CD4-positive, alpha-beta T cell treated with Interleukin-10 for 1 hour (primary cell): ENCODE data around the gene ODAD3.
"Not testable (repeated sequence)": the region's sequence is repeated elsewhere in the genome, so short reads cannot be mapped to it uniquely, and the experiment has no call there.

ENCODE experiments used
- DNase-seq: peaks from one replicate; pipeline ENCODE4 v3.0.0-alpha.2; 2020

The ODAD3 gene

DNA sequence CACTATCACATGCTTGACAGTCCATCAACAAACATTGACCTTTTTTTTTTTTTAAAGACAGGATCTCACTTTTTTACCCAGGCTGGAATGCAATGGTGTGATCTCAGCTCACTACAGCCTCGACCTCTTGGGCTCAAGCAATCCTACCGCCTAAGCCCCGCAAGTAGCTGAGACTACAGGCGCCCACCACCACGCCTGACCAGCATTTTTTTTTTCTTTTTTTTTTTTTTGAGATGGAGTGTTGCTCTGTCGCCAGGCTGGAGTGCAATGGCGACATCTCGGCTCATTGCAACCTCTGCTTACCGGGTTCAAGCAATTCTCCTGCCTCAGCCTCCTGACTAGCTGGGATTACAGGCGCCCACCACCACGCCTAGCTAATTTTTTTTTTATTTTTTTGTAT lies 24.0 kb upstream of the ODAD3 start:
- DNase-seq, result not testable (repeated sequence)

DNA sequence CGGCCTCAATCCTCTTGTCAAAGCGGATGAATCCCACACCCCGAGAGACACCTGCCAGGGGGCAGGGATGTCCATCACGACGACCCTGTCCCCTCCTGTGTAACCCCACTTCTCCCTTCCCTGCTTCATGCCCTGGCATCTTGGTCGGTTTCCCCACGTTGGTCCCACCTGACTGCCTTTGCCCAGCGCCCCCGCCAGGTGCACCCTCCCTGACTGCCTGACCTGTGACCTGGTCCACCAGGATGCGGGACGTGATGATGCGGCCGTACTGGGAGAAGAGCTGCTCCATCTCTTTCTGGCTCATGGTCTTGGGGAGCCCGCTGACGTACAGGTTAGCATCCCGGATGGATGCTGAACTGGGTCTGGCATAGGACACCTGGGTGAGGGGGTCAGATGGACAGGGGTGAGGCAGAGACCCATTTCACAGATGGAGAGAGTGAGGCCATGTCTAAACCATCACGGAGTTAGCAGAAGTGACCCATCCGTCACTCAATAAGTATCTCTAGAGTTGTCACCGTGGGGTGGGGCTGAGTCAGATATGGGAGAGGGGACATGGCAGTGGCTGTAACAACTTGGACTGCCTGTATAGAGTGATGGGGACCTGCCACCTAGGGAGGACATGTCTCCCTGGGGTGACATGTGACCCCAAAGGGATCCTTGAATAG lies 23.4 kb upstream of the ODAD3 start:
- DNase-seq, result no peak

DNA sequence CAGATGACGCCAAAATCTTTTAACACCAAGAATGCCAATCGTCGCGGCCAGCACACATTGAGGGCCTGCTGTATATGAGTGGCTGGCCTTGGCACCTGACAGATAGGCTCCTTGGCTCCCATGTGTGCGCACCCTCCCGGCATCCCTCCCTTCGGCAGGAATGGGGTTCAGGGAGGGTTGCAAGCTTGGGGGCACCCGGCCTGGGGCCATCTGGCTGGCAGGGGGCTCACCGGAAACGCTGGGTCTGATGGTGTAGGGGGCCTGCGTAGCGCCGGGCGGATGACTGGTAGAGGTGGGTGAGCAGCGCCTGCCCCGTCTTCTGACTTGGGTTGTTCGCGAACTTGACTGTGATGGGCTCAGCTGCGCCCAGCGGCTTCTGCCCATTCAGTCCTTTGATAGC lies 22.9 kb upstream of the ODAD3 start:
- DNase-seq, result no peak

DNA sequence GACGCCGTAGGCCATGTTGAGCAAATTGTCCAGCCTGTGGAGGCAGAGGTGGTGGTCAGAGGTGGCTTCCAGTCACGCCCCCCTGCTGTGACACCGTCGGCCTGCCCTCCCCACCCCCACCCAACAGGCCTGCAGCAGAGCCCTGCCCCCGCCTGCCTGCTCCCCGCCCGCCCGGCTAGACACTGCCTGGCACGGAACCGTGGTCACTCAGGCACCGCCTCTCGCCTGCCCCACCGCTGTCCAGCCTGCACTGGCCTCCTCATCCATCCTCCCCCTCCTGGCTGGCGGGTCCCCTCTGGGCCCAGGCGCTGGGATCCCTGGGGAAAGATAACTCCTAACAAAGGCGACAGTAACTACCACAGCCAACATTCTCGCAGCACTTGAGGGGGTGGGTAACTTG lies 22.2 kb upstream of the ODAD3 start:
- no peak for DNase-seq

DNA sequence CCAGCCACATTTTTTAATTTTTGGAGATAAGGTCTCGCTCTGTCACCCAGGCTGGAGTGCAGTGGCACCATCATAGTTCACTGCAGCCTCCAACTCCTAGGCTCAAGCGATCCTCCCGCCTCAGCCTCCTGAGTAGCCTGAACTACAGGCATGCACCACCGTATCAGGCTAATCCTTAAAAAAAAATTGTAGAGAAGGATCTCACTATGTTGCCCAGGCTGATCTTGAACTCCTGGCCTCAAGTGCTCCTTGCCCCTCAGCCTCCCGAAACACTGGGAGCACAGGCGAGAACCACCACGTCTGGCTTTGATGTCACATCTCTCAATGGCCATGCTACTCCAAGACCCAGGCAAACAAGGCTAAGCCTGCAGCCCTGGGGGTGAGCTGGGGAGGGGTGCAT lies 21.7 kb upstream of the ODAD3 start:
- DNase-seq, result no peak

DNA sequence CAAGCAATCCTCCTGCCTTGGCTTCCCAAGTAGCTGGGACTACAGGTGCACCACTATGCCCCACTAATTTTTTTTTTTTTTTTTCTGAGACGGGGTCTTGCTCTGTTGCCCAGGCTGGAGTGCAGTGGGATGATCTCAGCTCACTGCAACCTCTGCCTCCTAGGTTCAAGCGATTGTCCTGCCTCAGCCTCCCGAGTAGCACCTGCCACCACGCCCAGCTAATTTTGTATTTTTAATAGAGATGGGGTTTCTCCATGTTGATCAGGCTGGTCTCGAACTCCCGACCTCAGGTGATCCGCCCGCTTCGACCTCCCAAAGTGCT lies 20.3 kb upstream of the ODAD3 start:
- DNase-seq, result not testable (repeated sequence)

DNA sequence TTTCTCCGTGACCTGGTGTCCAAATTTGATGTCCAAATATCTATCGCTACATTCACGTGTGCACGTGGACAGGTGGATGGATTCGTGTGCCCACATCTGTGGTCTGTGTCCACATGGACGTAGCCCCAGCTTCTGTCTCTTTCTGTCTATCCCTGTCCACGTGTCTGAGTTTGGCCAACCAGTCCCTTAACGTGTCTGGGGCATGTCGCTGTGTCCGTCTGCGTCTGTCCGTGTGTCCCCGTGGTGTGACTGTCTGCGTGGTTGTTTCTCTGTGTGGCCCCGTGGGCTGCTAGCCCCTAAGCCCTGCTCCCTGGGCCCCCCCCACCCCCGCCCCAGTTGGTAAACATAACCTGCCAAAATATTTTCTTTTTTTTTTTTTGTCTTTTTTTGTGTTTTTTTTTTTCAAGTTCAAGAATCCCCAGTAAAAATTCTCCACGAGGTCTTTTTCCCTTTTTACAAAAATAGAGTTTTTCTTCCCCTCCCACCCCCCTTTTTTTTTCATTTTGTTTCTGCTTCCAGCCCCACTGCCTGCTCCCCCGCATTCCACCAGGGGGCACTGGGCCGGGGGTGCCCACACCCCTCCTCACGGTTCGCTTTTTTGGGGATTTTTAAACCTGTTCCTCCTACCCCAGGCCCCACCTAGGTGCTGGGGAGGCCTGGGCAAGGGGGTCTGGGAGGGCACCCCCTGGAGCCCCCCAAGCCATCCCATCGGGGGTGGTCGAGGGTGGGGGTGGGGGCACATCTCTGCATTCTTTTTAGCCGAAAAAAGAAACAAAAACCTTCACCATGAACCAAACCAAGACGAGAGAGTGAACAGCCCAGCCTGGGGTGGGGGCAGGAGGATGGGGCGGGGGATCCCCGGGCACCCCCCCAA lies 18.8 kb upstream of the ODAD3 start:
- DNase-seq, result no peak

DNA sequence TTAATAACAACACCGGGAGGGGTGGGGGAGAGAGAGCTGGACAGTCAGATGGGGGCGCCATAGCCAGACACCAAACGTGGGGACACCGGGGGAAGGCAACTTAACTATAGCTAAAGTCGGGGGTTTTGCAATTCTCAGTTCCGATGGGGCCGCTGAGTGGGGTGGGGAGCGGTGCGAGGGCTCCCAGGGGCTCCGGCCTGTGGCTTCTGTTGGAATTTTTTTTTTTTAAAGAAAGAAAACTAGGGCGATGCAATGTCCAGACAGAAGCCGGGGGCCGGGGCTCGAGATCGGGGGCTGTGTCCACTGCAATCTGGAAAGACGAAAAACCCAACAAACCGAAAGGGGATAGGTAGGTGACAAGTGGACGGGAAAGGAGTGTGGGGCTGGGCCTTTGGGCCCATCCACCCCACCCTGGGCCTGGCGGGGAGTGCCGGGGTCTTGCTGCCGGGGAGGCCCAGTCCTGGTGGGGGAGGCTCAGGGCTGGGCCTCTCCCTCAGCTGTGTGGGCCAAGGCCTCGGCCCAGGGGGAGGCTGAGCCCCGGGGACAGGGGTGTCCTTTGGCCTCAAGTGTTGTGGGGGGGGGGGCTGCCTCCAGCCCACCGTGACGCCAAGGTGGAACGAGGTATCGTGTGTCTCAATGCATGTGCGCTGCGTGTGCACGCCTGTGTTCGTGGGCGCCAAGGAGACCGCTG lies 17.8 kb upstream of the ODAD3 start:
- DNase-seq, result no peak

DNA sequence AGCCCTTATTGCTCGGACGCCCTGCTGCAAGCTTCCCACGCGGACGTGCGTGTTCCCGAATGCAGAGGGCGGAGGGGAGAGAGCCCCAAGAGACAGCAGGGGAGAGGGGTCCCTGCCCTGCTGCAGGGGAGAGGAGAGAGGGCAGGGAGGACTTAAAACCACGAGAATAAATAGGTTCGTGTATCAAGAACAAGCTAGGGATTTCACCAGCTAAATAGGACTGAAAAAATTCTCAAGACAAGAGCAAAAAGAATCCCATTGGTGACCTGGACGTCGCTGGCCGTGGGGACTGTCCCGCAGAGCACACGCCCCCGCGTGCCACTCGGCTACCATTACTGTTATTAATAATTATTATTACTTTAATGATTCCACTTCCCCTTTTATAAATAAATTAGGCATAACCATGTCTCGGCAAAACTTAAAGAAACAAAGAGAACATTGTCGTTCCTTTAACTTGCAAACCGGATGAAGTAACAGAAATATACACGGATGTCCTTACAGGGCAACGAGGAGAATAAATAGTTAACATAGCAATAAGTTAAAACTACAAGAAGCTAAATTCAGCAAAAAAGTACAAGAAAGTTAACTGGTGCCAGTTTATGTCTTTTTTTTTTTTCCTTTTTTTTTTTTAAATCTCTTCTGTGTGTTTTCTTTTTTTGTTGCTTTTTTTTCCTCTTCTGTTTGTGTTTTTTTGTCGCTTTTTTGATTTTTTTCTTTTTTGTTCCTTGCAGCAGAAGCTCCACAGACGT lies 17.1 kb upstream of the ODAD3 start:
- DNase-seq, result no peak

DNA sequence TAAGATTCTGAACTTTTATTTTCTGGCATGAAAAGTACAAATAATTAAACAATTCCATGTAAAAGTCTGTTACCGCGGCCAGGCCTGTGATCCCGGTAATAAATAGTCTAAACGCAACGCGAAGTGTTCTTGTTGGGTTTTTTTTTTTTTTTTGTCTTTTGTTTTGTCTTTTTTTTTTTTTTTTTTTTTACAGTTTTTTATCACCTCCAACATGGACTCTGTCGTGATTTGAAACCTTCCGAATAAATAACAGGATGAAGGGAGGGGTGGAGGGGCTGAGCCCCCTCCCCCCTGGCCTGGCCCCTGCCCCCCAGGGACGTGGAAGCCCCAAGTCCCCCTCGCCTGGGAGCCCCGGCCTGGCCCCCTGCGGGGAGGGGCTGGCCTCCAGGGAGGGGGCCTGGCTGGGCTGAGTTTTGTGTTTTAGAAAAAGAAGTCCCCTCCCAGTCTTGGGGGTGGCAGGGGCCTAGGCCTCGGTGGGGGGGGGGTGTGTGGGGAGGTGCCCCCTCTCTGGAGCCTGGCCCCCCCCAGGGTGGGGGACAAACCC lies 16.5 kb upstream of the ODAD3 start:
- no peak for DNase-seq

DNA sequence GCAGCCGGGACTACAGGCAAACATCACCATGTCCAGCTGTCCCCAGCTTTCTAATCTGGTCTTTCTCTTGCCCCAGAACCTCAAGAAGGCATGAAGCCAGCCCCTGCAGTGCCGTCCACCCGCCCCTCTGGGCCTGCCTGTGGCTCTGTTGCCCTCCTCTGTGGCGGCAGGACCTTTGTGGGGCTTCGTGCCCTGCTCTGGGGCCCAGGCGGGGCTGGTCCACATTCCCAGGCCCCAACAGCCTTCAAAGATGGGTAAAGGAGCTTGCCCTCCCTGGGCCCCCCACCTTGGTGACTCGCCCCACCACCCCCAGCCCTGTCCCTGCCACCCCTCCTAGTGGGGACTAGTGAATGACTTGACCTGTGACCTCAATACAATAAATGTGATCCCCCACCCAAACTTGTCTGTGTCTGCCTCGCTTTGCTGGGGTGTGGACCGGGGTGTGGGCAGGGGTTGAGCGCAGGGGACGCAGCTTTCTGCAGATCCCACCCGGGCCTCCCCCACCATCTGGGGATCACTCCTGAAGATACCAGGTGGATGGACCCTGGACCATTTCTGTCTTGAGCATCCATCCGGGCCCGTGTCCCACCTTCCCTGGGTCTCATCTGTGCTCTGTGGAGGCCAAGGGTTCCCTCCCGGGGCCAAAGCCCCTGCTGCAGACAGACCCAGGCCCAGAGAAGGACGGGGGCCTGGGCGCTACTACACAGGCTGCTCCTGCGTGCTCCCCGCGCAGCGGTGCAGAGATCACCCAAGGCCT lies 15.8 kb upstream of the ODAD3 start:
- no peak for DNase-seq

DNA sequence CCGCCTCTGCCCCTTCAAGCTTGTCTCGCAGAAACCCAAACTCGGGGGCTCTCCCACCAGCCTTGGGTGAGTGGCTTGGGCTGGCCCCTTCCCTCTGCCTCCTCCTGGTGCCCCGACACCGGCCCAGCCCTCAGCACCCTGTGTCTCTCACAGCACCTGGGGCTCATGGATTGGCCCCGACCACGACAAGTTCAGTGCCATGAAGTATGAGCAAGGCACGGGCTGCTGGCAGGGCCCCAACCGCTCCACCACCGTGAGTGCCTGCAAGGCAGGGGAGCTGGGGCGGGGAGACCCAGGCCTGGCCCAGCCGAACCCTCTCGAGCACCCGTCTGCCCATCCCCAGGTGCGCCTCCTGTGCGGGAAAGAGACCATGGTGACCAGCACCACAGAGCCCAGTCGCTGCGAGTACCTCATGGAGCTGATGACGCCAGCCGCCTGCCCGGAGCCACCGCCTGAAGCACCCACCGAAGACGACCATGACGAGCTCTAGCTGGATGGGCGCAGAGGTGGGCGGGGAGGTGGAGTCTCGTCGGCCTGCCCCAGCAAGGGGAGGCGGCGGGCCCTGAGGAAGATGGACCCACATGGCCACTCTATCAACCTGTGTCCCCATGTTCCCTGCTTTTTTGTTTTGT lies 14.1 kb upstream of the ODAD3 start:
- DNase-seq, result no peak

DNA sequence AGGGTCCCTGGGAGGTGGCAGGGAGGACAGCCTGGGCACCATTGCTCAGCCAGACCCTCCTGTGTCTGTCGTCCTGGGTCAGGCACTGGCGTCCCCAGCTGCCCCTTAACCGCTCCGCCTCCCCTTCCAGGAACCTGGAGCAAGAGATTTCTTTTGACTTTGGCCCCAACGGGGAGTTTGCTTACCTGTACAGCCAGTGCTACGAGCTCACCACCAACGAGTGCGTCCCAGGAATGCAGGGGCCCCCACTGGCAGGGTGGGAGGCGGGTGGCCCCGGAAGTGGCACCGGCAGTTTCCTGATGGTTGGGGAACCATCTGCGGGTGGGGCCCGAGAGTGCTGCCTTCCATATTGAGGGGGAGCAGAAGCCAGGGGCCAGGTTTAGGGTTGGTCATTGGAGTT lies 13.5 kb upstream of the ODAD3 start:
- no peak for DNase-seq

DNA sequence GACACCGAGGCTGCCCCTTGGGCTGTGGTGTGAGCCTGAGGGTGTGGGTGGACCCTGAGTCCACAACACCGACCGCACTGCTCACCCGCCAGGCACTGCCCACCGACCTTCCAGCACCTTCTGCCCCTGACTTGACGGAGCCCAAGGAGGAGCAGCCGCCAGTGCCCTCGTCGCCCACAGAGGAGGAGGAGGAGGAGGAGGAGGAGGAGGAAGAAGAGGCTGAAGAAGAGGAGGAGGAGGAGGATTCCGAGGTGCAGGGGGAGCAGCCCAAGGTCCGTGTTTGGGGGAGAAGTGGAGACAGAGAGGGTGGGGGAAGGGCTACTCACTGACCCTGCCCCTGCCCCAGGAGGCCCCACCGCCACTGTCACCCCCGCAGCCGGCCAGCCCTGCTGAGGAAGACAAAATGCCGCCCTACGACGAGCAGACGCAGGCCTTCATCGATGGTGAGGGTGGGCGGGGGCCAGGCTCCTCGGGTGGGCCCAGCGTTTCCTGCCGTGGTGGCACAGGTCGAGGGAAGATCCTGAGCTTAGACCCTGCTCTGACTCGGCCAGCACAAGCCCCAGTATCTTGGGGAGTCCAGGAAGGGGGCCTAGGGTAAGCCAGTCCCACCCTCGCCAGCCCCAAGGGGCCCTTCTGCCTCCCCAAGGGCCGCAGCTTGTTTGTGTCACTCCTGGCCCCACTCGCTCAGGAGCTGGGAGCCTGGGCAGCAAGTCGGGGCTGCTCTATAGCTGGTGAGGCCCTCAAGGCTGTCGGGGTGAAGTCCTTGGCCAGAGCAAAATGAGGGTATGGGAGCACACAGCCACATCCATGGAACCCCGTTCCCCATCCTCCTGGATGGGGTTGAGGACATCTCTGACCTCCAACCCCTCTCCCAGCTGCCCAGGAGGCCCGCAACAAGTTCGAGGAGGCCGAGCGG lies 12.7 kb upstream of the ODAD3 start:
- DNase-seq, result no peak

DNA sequence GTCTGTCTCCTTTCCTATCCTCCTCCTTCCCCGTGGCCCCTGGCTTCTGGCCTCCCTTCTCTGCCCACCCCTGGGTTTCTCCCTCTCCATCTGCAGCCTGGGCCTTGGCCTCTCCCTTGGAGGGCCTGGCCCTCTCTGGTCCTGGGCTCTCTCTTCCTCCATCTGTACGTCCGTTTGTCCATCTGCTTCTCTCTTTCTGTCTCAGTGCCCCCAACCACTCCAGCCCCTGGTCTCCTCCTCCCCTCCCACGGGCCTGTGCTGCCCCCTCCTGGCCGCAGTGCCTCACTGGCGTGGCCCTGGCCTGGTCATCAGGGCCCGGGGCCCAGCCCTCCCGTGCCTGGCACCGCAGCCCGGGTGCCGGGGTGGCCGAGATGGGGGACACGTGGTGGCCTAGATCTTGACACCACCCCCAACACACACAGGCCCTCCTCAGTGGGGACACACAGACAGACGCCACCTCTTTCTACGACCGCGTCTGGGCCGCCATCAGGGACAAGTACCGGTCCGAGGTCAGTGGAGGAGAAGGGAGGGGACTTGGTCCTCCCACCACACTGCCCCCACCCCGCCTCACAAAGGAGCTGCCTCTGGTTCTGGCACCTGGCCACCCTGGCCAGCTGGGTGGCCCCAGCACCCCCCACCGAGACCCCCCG lies 11.9 kb upstream of the ODAD3 start:
- DNase-seq, result peak; percentile 51

DNA sequence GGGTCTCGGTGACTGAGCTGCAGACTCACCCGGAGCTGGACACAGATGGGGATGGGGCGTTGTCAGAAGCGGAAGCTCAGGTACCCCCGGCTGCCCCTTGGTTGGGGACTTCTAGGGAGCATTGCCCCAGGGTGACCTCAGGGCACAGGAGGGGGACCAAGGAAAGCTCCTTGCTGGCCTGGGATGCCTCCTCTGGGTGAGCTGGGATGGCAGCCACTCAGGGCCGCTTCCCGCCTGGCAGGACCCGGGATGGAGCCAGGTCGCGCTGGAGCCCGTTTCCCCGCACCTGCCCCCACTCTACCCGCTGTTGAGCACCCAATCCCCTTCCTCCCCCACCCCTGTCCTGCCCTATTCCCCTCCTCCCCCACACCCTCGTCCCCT lies 11.3 kb upstream of the ODAD3 start:
- DNase-seq, result no peak

DNA sequence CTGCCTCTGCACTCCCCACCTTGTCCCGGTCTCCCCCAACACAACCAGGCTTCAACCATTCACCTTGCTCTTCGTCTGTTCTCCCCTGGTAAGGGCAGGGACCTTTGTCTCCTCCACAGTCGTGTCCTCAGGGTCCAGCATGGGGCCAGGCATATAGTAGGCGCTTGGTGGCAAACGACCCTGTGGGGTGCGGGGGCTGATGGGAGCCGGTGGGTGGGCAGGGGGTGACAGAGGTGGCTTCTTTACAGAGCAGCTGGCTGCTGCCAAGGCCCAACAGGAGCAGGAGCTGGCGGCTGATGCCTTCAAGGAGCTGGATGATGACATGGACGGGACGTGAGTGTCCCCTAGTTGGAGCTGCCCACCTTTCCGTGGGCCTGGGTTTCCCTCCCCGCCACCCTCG lies 10.2 kb upstream of the ODAD3 start:
- DNase-seq, result no peak

DNA sequence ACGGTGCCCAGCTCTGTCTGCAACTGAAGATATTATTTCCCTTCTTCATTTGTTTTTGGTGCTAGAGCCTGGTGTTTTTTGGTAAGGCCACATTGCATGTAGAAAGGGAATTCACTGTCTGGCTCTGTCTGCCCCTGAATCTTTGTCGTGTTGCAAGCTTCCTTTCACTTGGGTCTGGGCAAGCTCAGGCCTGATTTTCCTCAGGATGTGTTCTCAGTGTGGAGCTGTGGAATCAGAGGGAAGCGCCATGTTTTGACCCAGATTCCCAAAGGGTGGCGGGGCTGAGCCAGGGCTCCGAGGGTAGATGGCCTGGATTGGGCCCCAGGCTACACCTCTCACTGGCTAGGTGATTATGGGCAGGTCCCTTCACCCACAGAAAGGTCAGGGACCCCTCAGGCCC lies 9.1 kb upstream of the ODAD3 start:
- no peak for DNase-seq

DNA sequence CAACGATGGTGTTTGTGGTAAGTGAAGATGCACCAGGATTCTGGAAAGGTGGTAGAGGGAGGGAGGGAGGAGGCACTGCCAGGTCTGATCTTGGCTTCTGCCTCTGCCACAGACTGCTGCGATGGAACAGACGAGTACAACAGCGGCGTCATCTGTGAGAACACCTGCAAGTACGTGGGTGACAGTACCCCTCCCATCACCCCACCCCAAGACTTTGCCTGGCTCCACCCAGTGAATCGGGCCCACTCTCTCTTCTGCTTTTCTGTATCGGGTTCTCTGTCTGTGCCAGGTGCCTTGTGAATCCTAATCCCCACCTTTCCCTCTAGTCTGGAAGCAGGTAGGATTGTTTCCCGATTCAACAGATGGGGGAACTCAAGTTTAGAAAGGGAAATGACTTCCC lies 3.0 kb upstream of the ODAD3 start:
- no peak for DNase-seq

DNA sequence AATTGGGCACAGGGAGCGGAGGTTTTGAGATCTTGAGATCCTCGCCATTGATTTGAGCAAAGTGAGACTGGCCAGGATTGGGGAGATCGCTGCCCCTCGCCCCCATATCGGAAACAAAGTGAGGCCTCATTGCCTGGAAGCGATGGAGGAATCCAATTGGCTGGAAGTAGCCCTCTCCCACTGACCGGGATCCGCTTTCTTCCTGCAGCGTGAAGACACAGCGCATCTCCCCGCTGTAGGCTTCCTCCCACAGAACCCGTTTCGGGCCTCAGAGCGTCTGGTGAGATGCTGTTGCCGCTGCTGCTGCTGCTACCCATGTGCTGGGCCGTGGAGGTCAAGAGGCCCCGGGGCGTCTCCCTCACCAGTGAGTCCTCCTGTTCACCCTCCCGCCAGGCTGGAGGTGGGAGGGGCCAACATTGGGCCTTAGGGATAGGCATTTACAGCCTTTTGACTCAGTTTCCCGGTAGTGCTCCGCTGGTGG lies 952 bp upstream of the ODAD3 start:
- no peak for DNase-seq
